CD1c-positive myeloid dendritic cell (primary cell): Measurements from ENCODE around the gene CXXC5.

Experiments
- DNase-seq: peaks from one replicate; pipeline ENCODE4 v3.0.0-alpha.2; 2016; ENCODE audit errors: extremely low spot score

CXXC5 gene

GRCh38 chr5:139638090-139638735, 9.9 kb upstream of the CXXC5 start:
- DNase-seq, result peak; percentile 68

- DNase-seq, result no peak
Observed at GRCh38 chr5:139638736-139639618, 9.2 kb upstream of the CXXC5 start.

- no peak for DNase-seq
Observed at GRCh38 chr5:139639619-139640380, 8.3 kb upstream of the CXXC5 start.

GRCh38 chr5:139640421-139641115, 7.6 kb upstream of the CXXC5 start:
- DNase-seq, result no peak

- no peak for DNase-seq
Observed at GRCh38 chr5:139641116-139642080, 6.8 kb upstream of the CXXC5 start.

GRCh38 chr5:139642213-139642612, 5.9 kb upstream of the CXXC5 start:
- no peak for DNase-seq

- DNase-seq, result no peak
Observed at GRCh38 chr5:139642891-139643871, 5.0 kb upstream of the CXXC5 start.

- no peak for DNase-seq
Observed at GRCh38 chr5:139644001-139644456, 4.1 kb upstream of the CXXC5 start.

- no peak for DNase-seq
Observed at GRCh38 chr5:139644646-139645429, 3.3 kb upstream of the CXXC5 start.

GRCh38 chr5:139645430-139645871, 2.7 kb upstream of the CXXC5 start:
- no peak for DNase-seq

- no peak for DNase-seq
Observed at GRCh38 chr5:139646111-139646510, 2.0 kb upstream of the CXXC5 start.

- peak; percentile 82 for DNase-seq
Observed at GRCh38 chr5:139646912-139647505, 1.1 kb upstream of the CXXC5 start.

GRCh38 chr5:139647506-139648204, 494 bp upstream of the CXXC5 start:
- DNase-seq, result no peak

- peak; percentile 87 for DNase-seq
Observed at GRCh38 chr5:139649082-139649991, 1.2 kb downstream of the CXXC5 start.

- DNase-seq, result no peak
Observed at GRCh38 chr5:139650031-139650688, 2.0 kb downstream of the CXXC5 start.

- no peak for DNase-seq
Observed at GRCh38 chr5:139650689-139651042, 2.5 kb downstream of the CXXC5 start.
